ENCODE measurements around the gene RASSF7.

RASSF7 gene

DNA sequence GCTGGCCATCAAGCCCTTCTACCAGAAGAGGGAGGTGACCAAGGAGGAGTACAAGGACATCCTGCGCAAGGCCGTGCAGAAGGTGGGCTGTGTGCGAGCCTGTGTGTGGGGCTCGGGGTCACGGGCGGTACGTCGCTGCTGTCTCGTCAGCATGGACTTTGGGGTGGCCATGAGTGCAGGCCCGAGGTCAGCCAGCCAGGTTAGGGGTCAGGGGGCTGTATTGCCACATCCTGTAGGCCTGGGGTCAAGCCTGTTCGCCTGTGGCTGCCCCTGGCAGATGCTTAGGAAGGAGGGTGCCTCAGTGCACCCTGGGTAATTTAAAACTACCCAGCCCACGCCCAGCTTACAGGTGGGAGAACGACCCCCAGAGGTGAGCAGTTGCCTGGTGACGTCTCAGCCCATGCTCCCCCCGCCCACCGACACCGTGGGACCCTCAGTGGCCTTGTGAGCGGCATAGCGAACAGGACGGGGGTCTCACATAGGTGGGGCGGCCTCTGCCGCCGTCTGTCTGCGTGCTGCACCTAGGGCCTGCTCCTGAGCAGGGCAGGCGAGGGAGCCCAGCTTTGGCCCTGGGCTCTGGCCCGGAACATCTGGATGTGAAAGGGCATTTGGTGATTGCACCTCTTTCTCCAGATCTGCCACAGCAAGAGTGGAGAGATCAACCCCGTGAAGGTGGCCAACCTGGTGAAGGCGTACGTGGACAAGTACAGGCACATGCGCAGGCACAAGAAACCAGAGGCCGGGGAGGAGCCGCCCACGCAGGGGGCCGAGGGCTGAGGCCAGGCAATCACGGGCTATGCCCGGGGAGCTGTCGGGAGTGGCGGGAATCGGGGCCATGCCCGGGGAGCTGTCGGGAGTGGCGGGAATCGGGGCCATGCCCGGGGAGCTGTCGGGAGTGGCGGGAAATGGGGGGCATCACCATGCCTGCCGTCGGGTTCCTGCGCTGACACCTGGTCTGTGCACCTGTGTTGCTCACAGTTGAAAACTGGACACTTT is 50.5 kb downstream of the RASSF7 start:
- no peak for DNase-seq

GRCh38 chr11:612201-612960 is 51.6 kb downstream of the RASSF7 start:
- peak; percentile 40 for DNase-seq

DNA sequence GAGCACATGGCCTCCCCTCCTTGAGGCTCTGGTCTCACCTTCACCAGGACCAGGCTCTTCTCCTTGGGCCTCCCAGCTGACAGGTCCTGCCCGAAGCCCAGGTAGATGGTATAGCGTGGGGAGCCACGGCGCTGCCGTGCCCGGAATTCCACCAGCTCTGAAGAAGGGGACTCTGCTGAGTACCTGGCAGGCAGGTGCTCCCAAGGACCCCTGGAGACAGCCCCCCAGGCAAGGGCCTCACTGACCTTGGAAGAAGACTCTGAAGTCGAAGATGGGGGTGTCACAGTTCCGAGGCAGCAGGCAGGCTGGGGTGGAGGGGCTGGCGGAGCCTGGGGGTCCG is 52.2 kb downstream of the RASSF7 start:
- no peak for DNase-seq

DNA sequence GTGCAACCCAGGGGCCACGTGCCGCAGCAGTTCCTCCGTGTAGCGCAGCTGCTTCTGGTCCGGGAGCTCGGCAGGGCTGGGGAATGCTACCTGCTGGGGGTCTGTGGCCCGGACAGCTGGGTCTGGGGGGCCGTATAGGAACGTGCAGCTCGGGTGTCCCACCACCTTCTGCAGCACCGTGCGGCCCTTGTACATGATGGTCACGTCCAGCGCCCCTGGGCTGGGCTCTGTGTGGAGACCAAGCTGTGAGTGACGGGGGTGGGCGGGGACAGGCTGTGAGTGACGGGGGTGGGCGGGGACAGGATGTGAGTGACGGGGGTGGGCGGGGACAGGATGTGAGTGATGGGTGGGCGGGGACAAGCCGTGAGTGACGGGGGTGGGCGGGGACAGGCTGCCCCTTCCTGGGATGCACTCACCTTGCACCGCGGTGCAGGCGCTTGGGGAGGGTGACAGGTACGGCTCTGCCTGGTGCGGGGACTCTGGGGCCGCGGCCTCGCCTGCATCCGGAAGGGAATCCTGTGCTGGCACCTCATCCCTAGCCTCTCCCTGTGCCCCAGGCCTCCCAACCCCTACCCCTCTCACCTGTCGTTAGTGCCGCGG is 52.7 kb downstream of the RASSF7 start:
- DNase-seq = peak; percentile 65
